ENCODE results near the gene TLE3.
"Not testable (repeated sequence)": the region's sequence is repeated elsewhere in the genome, so short reads cannot be mapped to it uniquely, and the experiment has no call there.

TLE3 gene

GRCh38 chr15:70125605-70126004, 27.9 kb upstream of the TLE3 start:
- no peak for DNase-seq

- no peak for DNase-seq
Observed at GRCh38 chr15:70121624-70122302, 24.0 kb upstream of the TLE3 start.

- DNase-seq: no peak
Observed at GRCh38 chr15:70120958-70121623, 23.4 kb upstream of the TLE3 start.

GRCh38 chr15:70119911-70120508, 22.3 kb upstream of the TLE3 start:
- no peak for DNase-seq

- no peak for DNase-seq
Observed at GRCh38 chr15:70118599-70118998, 20.9 kb upstream of the TLE3 start.

- no peak for DNase-seq
Observed at GRCh38 chr15:70116317-70116716, 18.6 kb upstream of the TLE3 start.

- no peak for DNase-seq
Observed at GRCh38 chr15:70114221-70114620, 16.5 kb upstream of the TLE3 start.

- DNase-seq: no peak
Observed at GRCh38 chr15:70113304-70113700, 15.6 kb upstream of the TLE3 start.

GRCh38 chr15:70112572-70113303, 15.0 kb upstream of the TLE3 start:
- not testable (repeated sequence) for DNase-seq

- no peak for DNase-seq
Observed at GRCh38 chr15:70112074-70112395, 14.3 kb upstream of the TLE3 start.

GRCh38 chr15:70111203-70112073, 13.7 kb upstream of the TLE3 start:
- no peak for DNase-seq

GRCh38 chr15:70109978-70110377, 12.3 kb upstream of the TLE3 start:
- DNase-seq: no peak

- DNase-seq: no peak
Observed at GRCh38 chr15:70109531-70109930, 11.8 kb upstream of the TLE3 start.

GRCh38 chr15:70103880-70104626, 6.3 kb upstream of the TLE3 start:
- no peak for DNase-seq

GRCh38 chr15:70102827-70103226, 5.1 kb upstream of the TLE3 start:
- DNase-seq: no peak

- DNase-seq: no peak
Observed at GRCh38 chr15:70101459-70102113, 3.9 kb upstream of the TLE3 start.

- peak; percentile 77 for DNase-seq
Observed at GRCh38 chr15:70100474-70101341, 3.0 kb upstream of the TLE3 start.

GRCh38 chr15:70099967-70100473, 2.3 kb upstream of the TLE3 start:
- peak; percentile 21 for DNase-seq

- DNase-seq: peak; percentile 100
Observed at GRCh38 chr15:70099167-70099966, 1.6 kb upstream of the TLE3 start.
